ENCODE measurements around the gene HDAC11.
A peak's percentile ranks its signal among the peaks of the same experiment; 100 is the strongest.
"Not testable (repeated sequence)": the region's sequence is repeated elsewhere in the genome, so short reads cannot be mapped to it uniquely, and the experiment has no call there.

HDAC11 gene, protein sequence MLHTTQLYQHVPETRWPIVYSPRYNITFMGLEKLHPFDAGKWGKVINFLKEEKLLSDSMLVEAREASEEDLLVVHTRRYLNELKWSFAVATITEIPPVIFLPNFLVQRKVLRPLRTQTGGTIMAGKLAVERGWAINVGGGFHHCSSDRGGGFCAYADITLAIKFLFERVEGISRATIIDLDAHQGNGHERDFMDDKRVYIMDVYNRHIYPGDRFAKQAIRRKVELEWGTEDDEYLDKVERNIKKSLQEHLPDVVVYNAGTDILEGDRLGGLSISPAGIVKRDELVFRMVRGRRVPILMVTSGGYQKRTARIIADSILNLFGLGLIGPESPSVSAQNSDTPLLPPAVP

DNA sequence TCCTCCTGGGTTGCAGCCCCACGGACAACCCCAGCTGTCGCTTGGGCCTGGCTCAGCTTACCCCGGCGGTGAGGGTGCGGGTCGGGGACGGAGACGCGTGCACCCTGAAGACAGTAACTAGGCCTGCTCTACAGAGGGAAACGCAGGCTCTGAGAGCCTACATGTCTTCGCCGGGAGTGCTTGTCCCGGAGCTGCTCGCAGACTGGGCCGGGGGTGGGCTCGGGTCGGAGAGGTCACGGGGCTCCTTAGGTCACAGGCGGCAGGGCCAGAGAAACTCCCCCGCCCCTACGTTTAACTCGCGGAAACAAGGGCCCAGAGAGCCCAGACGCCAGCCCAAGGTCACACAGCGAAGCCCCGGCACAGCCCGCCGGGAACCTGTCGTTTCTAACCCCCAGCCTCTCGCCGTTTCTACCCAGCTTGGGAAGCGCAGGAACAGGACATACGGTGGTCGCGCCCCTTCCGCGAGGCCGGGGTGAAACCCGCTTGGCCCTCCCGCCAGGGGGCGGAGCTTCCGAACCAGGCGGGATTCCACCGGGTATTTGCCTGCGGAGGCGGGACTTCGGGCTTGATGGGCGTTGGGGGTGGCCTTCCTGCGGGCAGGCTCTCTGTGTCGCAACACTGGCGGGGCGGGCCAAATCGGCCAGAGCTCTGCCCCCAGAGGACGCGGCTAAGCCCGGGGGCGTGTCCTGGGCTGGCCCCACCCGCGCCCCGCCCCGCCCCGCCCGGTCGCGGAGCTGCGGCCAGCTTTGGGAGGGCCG lies at the start of gene HDAC11:
HDAC11 (plus strand) TSS at position 725 of the 758 bp plus-strand sequence. CDS start 42 bp downstream, outside the sequence.
- DNase-seq, result peak; percentile 49

DNA sequence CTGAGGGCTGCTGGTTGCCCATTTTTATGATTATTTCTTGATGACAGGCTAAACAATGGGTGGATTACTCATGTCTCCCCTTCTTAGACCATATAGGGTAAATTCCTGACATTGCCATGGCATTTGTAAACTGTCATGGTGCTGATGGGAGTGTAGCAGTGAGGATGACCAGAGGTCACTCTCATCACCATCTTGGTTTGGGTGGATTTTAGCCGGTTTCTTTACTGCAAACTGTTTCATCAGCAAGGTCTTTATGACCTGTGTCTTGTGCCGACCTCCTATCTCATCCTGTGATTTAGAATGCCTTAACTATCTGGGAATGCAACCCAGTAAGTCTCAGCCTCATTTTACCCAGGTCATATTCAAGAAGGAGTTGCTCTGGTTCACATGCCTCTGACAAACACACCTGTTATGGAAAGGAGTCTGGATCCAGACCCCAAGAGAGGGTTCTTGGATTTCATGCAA lies 49.7 kb upstream of the HDAC11 start:
- DNase-seq, result not testable (repeated sequence)

DNA sequence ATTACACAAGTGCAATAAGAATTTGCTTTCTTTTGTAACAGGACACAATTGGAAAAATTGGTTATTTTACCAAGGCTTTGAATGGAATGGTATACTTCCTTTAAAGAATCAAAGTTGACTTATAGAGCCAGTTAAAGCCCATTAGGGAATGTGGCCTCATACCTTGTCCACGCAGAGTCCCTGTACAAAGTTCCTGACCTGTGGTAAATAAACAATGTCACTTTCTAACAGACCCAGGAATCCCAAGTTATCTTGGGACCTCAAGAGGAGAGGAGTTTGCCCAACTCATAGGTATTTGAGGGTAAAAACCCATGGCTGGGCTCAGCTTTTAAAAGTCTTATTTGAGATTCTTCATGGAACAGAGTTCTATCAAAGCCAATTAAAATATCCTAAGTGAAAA lies 48.0 kb upstream of the HDAC11 start:
- DNase-seq, result no peak

DNA sequence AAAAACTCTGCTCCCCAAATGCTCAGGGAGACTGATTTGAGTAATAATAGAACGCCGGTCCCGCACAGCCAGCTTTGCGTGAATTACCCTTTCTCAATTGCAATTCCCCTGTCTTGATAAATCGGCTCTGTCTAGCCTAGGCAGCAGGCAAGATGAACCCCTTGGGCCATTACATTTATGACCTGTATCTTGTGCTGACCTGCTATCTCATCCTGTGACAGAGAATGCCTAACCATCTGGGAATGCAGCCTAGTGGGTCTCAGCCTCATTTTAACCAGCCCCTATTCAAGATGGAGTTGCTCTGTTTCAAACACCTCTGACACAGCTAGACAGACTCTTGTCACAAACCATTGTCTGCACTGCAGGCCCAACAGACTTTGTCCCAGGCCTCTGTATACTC lies 46.2 kb upstream of the HDAC11 start:
- no peak for DNase-seq

DNA sequence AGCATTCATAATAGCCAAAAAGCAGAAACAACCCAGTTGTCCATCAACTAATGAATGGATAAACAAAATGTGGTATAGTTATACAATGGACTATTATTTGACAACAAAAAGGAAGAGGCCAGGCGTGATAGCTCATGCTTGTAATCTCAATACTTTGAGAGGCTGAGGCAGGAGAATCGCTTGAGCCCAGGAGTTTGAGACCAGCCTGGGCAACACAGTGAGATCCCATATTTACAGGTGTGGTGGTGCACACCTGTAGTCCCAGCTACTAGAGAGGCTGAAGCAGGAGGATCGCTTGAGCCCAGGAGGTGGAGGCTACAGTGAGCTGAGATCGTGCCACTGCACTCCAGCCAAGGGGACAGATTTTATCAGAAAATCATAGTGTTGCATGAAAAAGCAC lies 43.9 kb upstream of the HDAC11 start:
- not testable (repeated sequence) for DNase-seq

DNA sequence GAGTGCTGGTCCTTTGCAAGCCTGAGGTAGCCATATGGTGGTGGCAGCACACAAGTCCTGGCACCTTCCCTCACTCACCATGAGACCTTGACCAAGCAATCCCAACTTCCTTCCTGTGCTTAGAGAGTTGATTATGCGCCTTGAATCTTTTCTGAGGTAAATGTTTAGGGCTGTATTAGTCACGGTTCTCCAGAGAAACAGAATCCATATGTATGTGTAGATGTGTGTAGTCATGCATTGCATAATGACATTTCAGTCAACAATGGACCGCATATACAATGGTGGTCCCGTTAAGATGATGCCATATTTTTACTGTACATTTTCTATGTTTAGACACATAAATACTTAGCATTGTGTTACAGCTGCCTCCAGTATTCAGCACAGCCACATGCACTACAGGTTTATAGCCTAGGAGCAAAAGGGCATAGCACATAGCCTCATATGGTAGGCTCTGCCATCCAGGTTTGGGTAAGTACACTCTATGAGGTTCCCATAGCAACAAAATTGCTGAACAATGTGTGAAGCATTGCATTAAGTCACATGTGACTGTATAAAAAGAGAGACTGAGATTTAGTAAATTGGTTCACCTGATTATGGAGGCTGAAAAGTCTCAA lies 39.8 kb upstream of the HDAC11 start:
- DNase-seq, result no peak

DNA sequence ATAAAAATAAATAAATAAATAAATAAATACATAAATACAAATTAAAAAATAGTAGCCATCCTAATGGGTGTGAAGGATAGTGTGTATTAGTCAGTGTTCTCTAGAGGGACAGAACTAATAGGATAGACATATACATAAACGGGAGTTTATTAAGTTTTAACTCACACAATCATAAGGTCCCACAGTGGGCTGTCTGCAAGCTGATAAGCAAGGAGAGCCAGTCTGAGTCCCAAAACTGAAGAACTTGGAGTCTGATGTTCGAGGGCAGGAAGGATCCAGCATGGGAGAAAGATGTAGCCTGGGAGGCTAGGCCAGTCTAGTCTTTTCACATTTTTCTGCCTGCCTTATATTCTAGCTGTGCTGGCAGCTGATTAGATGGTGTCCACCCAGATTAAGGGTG lies 37.2 kb upstream of the HDAC11 start:
- DNase-seq, result not testable (repeated sequence)

DNA sequence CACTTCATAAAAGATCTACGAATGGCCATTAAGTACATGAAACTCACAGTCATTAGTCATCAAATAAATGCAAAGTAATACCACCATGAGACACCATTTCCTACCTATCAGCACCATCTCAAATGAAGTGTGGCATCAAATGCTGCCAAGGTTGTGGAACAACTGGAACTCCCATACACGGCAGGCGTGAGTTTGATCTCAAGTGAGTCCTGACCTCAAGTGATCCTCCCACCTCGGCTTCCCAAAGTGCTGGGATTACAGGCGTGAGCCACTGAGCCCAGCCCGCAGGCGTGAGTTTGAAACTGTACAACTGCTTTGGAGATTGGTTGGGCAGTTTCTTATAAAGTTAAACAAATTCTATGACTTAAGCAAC lies 28.8 kb upstream of the HDAC11 start:
- no peak for DNase-seq

DNA sequence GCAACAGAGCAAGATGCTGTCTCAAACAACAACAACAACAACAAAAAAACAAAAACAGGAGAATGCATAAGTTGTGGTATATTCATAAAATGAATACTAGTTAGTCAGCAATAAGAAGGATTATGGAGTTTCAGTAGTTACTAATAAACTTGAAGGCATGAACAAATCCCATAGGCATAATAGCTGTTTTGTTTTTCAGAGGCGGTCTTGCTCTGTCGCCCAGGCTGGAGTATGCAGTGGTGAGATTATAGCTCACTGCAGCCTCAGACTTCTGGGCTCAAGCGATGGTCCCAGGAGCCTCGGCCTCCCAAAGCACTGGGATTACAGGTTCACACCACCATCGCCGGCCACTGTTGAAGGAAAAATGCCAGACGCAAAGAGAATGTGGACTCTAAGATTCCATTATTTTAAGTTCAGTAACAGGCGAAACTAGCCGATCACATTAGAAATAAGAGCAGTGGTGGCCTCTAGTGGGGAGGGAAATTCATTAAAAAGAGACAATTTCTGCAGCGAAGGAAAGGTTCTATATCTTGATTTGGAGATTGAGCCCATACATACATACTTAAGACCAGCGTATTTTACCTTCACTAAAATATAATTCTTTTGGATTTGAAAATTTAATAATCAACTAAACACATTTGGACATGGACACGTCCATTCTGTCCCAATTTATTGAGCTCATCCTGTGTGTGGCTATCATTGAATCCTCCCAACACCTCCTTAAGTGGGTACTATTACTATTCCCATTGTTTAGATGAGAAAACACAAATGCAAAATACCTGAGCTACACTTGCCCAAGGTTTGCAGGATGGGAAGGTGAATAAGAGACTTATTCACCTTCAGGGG lies 27.4 kb upstream of the HDAC11 start:
- DNase-seq, result no peak

DNA sequence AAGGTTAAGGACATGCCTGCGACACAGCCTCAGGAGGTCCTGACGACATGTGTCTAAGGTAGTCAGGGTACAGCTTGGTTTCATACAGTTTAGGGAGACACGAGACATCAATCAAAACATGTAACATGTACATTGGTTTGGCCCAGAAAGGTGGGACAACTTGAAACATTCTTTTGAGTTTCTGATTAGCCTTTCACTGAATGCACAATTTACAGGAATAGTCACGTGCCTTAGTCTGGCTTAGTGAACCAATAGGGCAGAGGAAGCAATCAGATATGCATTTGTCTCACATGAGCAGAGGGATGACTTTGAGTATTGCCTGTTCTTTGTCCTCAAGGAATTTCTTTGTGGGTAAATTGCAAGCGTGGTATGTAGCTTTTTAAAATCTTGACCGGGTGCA lies 24.5 kb upstream of the HDAC11 start:
- no peak for DNase-seq

DNA sequence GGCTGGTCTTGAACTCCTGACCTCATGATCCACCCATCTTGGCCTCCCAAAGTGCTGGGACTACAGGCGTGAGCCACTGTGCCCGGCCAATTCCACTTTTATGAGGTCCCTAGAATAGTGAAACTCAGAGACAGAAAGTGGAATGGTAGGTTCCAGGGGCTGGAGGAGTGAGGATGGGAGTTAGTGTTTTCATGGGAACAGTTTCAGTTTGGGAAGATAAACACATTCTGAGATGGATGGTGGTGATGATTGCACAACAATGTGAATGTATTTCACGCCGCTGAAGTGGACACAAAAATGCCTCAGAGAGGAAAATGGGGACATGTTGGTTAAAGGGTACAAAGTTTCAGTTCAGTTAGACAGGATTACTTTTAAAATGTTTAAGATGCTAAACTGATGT lies 22.5 kb upstream of the HDAC11 start:
- no peak for DNase-seq

DNA sequence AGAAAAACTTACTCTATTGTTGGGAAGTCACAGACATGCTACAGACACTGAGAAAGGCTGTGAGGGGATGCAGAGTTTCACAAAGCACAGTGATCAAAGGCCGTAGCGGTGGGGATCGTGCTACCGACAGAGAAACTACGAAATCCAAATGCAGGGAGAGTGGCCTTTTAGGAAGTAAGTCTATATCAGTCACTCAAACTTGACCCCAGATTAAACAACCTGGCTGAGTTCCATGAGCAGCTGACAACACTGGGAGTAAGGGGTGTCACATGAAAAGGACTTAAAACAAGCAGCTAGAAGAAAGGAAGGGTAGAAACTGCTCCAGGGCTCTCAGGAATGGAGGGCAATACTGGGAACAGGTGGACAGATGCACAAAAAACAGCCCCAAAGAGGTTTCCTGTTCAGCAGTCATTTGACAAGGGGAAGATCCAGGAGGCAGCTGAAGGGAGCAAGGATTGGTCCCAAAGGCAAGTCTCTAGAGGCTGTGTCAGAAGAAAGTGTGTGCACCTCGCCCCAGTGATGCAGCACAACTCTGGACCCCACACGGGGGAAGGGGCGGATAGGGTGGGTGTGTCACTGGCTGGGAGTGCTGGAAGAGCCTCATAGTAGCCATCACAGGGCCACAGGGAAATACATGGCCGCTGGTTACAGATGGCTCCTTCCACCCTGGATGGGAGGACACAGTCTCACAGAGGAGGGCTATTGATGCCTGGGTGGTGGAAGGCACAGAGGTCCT lies 20.3 kb upstream of the HDAC11 start:
- no peak for DNase-seq

DNA sequence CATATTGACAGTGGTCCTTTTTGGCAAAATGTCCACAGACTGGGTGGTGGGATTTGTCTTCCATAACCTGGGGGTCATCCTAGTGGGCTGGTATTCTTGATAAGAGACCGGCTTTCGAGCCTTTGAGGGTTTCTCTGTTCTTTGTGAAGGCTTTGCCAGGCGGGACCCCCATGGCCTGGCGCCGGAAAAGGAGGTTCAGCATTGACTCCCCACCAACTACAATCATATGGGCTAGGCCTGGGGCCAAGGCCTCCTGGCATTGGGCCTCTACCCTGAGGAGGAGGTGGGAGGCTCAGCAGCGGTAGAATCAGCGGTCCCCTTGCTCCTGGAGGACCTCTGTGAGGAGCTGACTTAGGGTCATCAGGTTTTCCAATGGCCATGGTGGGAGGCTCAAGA lies 19.8 kb upstream of the HDAC11 start:
- no peak for DNase-seq

DNA sequence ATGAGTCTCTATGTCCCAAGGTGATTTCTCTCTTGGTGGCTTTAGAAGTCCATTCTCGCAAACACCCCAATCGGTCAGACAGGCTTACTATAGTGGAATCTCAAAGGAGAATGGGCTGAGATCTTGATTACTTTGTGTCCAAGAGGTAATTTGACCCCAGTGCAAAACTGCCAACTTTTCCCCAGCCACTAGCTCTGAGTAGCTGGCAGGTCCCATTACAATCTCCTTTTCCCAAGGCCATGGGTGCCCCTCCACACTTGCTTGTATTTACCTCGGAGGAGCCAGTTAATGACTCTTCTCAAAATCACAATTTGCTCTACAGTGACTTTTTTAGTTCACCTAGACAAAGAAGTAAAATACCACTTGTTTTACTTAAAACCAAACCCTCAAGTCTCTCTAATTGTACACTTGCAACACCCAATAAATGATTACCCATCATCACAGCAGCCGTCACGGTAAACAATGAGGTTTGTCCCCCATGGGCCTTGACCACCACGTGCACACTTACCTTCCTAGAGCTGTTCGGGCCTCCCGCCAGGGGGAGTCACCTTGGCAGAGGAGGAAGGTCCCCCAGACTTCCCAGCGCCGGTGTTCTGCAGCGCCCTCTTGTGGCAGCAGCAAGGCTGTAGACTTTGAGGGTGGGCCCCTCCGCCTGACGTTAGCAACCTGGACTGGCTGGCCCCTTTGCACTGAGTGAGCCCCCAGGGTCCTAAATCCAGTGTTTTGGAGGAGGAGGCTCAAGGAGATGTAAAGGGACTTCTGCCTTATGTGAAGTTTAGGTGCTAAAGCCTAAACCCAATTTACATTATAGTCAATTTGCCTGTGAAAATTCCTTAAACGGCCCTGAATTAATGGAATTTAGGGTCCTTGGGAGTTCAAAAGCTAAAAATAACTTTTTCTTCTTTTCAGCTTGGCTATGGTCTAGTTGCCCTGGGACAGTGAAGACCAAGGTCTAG lies 18.7 kb upstream of the HDAC11 start:
- no peak for DNase-seq

DNA sequence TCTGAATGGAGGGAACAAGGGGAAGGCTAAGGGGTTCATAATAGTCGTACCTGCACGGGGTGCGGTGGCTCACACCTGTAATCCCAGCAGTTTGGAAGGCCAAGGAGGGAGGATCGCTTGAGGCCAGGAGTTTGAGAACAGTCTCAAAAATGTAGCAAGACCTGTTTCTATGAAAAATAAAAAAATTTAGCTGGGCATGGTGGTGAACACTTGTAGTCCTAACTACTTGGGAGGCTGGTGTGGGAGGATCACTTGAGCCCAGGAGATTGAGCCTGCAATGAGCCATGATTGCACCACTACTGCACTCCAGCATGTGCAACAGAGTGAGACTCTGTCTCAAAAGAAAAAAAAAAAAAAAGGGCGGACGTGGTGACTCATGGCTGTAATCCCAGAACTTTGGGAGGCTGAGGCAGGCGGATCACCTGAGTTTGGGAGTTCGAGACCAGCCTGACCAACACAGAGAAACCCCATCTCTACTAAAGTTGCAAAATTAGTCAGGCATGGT lies 17.9 kb upstream of the HDAC11 start:
- no peak for DNase-seq

DNA sequence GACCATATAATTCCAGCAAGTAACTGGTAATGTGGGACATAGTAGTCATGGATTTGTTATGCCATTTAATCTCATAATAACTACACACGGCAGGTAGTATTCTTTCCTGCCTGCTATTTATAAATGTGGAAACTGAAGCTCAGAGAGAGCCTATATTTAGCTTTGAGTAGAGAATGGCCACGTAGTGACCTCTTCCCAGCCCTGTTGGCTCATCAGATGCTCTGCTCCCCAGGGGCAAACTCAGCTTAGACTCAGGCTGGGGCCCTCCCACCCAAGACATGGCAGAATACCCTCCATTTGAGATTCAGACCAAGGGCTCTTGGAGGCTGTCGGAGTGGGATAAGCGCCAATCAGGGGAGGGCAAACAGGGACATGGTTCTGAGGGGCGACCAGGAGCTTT lies 17.3 kb upstream of the HDAC11 start:
- no peak for DNase-seq

DNA sequence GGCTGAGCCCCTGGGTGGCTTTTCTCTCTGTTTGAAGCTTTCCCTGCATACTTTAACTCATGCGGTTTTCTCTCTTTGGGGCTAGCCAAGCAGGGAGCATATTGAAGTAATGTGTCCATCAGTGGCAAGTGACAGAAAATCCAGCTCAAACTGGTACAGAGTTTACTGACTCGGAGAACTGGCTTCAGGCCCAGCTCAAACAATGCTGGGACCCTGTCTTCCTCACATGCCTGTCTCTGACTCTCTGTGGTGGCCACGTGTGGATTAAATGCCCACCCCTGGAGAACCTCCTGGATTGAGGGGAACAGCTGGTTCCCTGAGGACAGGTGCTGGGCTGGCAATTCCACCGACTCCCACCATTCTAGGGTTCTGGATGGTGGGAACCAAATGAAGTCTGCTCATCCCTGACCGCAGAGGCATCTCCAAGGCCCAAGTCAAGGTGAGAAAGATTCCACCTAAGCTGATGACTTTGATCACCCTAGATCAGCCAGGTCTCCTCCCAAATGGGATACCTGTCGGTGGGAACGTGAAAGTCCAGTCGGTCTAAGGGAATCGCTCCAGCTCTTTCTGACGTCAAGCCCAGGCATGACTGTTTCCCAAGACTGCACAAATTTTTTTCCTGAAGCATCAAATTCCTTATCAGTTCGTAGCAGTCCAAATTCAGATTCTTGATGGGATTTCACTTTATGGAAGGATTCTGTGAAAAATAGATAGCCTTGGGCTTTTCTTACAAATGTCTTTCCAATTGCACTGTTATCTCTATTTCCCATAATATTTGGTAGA lies 16.3 kb upstream of the HDAC11 start:
- DNase-seq, result no peak

DNA sequence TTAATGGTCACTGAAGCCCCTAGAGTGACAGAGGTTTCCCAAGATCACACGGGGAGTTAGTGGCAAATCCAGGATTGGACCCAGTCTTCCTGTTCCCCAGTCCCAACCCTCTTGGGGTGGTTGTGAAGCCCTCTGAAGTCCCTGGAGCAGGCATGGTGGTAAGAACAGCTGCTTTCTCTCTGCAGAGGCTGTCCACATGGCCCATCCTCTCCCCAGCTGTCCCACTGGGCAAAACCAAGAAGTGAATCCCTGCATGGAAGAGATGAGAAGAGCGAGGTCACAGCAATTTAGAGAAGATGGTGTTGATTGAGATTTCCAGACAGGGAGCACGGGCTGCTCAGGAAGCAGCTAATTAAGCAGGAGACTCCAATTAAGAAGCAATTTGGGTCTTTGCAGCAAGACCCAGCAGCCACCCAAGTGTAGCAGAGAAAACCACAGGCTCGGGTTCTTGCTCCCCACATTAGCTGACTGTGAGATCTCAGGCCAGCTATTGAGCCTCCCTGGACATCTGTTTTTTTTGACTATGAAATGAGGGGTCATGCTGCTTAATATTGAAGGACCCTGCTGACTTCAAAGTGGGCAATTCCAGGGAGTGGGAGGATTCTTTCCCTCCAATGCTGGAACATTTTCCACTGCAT lies 14.8 kb upstream of the HDAC11 start:
- DNase-seq, result no peak

DNA sequence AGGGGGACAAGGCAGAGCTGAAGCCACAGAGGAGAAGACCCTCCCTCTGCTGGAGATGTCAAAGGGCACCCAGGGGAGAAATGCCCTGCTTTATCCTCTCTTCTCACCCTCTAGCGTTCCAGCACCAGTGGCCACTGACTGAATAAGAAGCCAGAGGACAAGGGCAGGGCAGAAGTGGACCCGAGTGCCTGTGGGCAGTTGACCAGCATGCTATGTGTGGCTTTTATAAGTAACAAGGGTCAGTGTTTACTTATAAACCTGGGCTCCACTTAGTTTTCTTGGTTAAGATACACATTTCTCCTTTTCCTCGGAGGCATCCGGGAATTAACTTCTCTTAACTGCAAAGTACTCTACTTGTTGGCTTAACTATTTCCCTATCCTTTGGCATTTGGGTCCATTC lies 13.3 kb upstream of the HDAC11 start:
- no peak for DNase-seq

Data from NCI-H1436 treated with DMSO at 0.1 percent for 48 hours (cell line).